Measurements from ENCODE around the gene LYPD8. TPM values are rescaled to one million over a fixed set of nuclear protein-coding genes. Genes with fewer than 3 reads are reported as not detected.

Gene LYPD8
- total and polyA plus RNA-seq, 9 of the 15 experiments (the other 6 are each of a cell fraction or from before 2014, with no cell fraction given), result 0.50 to 2.1 (median 1.3) TPM

DNA sequence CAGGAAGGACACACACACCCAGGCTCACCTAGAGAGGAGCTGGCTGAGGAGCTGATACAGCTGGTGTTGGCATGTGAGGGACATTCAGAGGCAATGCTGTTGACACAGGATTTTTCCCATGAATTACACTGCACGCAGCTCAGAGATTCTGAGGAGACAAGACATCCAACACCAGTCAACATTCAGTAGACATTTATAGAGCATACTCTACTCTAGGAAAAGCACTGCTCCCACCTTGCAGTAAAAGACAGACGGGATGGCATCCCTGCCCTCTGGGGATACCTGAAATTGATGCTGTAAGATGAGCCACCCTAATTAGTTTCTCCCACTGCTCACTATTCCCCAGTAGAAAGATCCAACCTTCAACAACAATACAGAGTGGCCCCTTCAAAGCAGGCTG is 5.1 kb downstream of the LYPD8 start:
- Histone ChIP-seq H3K9ac (ENCODE audit: insufficient read depth in 1 of 2, low read depth in 2 of 2, low read length in 2 of 2) (no peak overlapping the region), H4K20me1 (replicated peaks; ENCODE audit: control insufficient read depth, insufficient read depth, low read length) (no peaks in the 10 kb centered on the region), H3K4me2 (ENCODE audit: insufficient read depth, low read length) (no peak overlapping the region), H3K4me1 (replicated peaks in 1 of 2; ENCODE audit: control insufficient read depth in 2 of 2, insufficient read depth in 2 of 2, low read length in 2 of 2) (peaks cover 2 to 6% of the 10 kb centered on the region in 2 experiments; a peak in 2 of 5 replicates), H3K9me3 (replicated peaks; ENCODE audit: control insufficient read depth, insufficient read depth, low read depth, low read length) (no peaks in the 10 kb centered on the region), H2AFZ (ENCODE audit: low read depth, low read length) (0 out of 2 replicates have a peak overlapping the region, but pooled peaks have one; percentile 7), H3K27me3 (ENCODE audit: control insufficient read depth in 2 of 2, insufficient read depth in 2 of 2, low read length in 2 of 2) (peaks cover 1 to 4% of the 10 kb centered on the region in 2 experiments; a peak in 2 of 5 replicates), H3K4me3 (no peak overlapping the region), H3K36me3 (ENCODE audit: control insufficient read depth, insufficient read depth, low read length) (no peaks in the 10 kb centered on the region), H3K9me1 (ENCODE audit: control insufficient read depth, insufficient read depth, low read length) (no peaks in the 10 kb centered on the region), H3K79me2 (ENCODE audit: control insufficient read depth, insufficient read depth, low read length) (no peaks in the 10 kb centered on the region), H3K27ac (ENCODE audit: extremely low read depth, low read depth, low read length) (no peak overlapping the region)
- peak; percentile 21 for ATAC-seq
- ChIA-PET POLR2A (interaction anchor here (0.6 to 0.9 kb wide), 3 partner anchors 9 to 1417 kb away, joined by 3 read pairs; no protein-coding TSS in a partner anchor), CTCF (ENCODE audit: low intra/inter-chr PET ratio) (no interaction called here)
- intact Hi-C loops (cut with micrococcal nuclease), result no loop called here
- in situ Hi-C loops (cut with MboI), result no loop called here
- WGBS (ENCODE audit: insufficient coverage, low coverage, missing lambda C conversion rate), result 12% methylated on average over 2 of the region's 2 CpGs
- DNase-seq (ENCODE audit: extremely low read depth in 1 of 4, low spot score in 3 of 4), result no peak
- no peak for FAIRE-seq
- BruUV-seq (replicated peaks), result no TSS peak
- TF ChIP-seq, protein P1, sequence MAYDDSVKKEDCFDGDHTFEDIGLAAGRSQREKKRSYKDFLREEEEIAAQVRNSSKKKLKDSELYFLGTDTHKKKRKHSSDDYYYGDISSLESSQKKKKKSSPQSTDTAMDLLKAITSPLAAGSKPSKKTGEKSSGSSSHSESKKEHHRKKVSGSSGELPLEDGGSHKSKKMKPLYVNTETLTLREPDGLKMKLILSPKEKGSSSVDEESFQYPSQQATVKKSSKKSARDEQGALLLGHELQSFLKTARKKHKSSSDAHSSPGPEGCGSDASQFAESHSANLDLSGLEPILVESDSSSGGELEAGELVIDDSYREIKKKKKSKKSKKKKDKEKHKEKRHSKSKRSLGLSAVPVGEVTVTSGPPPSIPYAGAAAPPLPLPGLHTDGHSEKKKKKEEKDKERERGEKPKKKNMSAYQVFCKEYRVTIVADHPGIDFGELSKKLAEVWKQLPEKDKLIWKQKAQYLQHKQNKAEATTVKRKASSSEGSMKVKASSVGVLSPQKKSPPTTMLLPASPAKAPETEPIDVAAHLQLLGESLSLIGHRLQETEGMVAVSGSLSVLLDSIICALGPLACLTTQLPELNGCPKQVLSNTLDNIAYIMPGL (CRISPR knock-in tag; IDR thresholded peaks at IDR 0.05), result no peak
- no peak for TF ChIP-seq ZNF583 (CRISPR knock-in tag; IDR thresholded peaks at IDR 0.05)
- TF ChIP-seq ELF2 (CRISPR knock-in tag; IDR thresholded peaks at IDR 0.05), result no peak
- TF ChIP-seq MAZ (CRISPR knock-in tag; conservative IDR thresholded peaks at IDR 0.05 in 1 of 2, IDR thresholded peaks at IDR 0.05 in 1 of 2), result no peak
- no peak for TF ChIP-seq KDM4B (IDR thresholded peaks at IDR 0.05; ENCODE audit: borderline replicate concordance in 2 of 2, low read depth in 1 of 2)
- no peak for TF ChIP-seq JUND (IDR thresholded peaks at IDR 0.05; ENCODE audit: borderline replicate concordance, low read depth, low read length)
- no peak for TF ChIP-seq JUND (tag; IDR thresholded peaks at IDR 0.05; ENCODE audit: borderline replicate concordance, low read depth, low read length)
- TF ChIP-seq E2F8 (IDR thresholded peaks at IDR 0.05; ENCODE audit: low read depth, partially characterized antibody), result no peak
- TF ChIP-seq ZNF134 (CRISPR knock-in tag; conservative IDR thresholded peaks at IDR 0.05), result no peak
- no peak for TF ChIP-seq RNF219 (CRISPR knock-in tag; IDR thresholded peaks at IDR 0.05)
- TF ChIP-seq, protein P2, sequence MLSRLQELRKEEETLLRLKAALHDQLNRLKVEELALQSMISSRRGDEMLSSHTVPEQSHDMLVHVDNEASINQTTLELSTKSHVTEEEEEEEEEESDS (CRISPR knock-in tag; IDR thresholded peaks at IDR 0.05), result no peak
- TF ChIP-seq LARP7 (IDR thresholded peaks at IDR 0.05), result no peak
- no peak for TF ChIP-seq RHOXF2B (CRISPR knock-in tag; conservative IDR thresholded peaks at IDR 0.05)
- TF ChIP-seq KDM5B (IDR thresholded peaks at IDR 0.05; ENCODE audit: insufficient replicate concordance, low read depth, low read length), result no peak
- no peak for TF ChIP-seq BHLHE40 (IDR thresholded peaks at IDR 0.05; ENCODE audit: low read length)
- no peak for TF ChIP-seq MEF2D (tag; conservative IDR thresholded peaks at IDR 0.05; ENCODE audit: low read depth)
- TF ChIP-seq NFE2L1 (tag; IDR thresholded peaks at IDR 0.05; ENCODE audit: borderline replicate concordance, low read depth), result no peak

Data from K562 (cell line).